Islet of Langerhans (tissue), 1 donor: ENCODE data around the gene C9orf40.

Experiments
- FAIRE-seq: peaks from one replicate; lab custom pipeline; 2011; peaks lifted over from hg19 to GRCh38; lab: Jason Lieb, UNC

The C9orf40 gene

GRCh38 chr9:74952201-74953151, at the start of gene C9orf40:
C9orf40 (minus strand) TSS chr9:74952912; CDS start chr9:74952611, 301 bp downstream.
- no peak for FAIRE-seq

- peak; percentile 92 for FAIRE-seq
Measured at GRCh38 chr9:75001719-75002421, 49.2 kb upstream of the C9orf40 start.

- FAIRE-seq = no peak
Measured at GRCh38 chr9:75000835-75001234, 48.1 kb upstream of the C9orf40 start.

- no peak for FAIRE-seq
Measured at GRCh38 chr9:74985041-74985440, 32.3 kb upstream of the C9orf40 start.

GRCh38 chr9:74983709-74984108, 31.0 kb upstream of the C9orf40 start:
- no peak for FAIRE-seq

GRCh38 chr9:74979844-74980243, 27.1 kb upstream of the C9orf40 start:
- no peak for FAIRE-seq

GRCh38 chr9:74977287-74977686, 24.6 kb upstream of the C9orf40 start:
- FAIRE-seq = no peak

GRCh38 chr9:74975538-74975937, 22.8 kb upstream of the C9orf40 start:
- FAIRE-seq = no peak

- FAIRE-seq = no peak
Measured at GRCh38 chr9:74974558-74974957, 21.8 kb upstream of the C9orf40 start.

GRCh38 chr9:74973714-74974113, 21.0 kb upstream of the C9orf40 start:
- FAIRE-seq = no peak

- no peak for FAIRE-seq
Measured at GRCh38 chr9:74963056-74963455, 10.3 kb upstream of the C9orf40 start.

GRCh38 chr9:74961496-74961895, 8.8 kb upstream of the C9orf40 start:
- FAIRE-seq = no peak

- no peak for FAIRE-seq
Measured at GRCh38 chr9:74960561-74960960, 7.8 kb upstream of the C9orf40 start.

GRCh38 chr9:74958587-74958986, 5.9 kb upstream of the C9orf40 start:
- no peak for FAIRE-seq

- FAIRE-seq = peak; percentile 64
Measured at GRCh38 chr9:74953235-74953751, 581 bp upstream of the C9orf40 start.

GRCh38 chr9:74951725-74952151, 974 bp downstream of the C9orf40 start:
- FAIRE-seq = no peak

- FAIRE-seq = no peak
Measured at GRCh38 chr9:74951107-74951720, 1.5 kb downstream of the C9orf40 start.

- no peak for FAIRE-seq
Measured at GRCh38 chr9:74949859-74950855, 2.6 kb downstream of the C9orf40 start.

- no peak for FAIRE-seq
Measured at GRCh38 chr9:74948937-74949336, 3.8 kb downstream of the C9orf40 start.

GRCh38 chr9:74946686-74947085, 6.0 kb downstream of the C9orf40 start:
- no peak for FAIRE-seq

GRCh38 chr9:74942801-74943200, 9.9 kb downstream of the C9orf40 start:
- no peak for FAIRE-seq
